H9 (cell line): ENCODE data around the gene COMTD1. TPM values are rescaled to one million over a fixed set of nuclear protein-coding genes. Genes with fewer than 3 reads are reported as not detected.

Experiments used
- DNase-seq: peaks from one replicate; pipeline ENCODE4 v3.0.0-alpha.2; 2017
- H2AFZ ChIP-seq: one replicate; pipeline ENCODE4 v1.6.1; 2013; ENCODE audit warnings: mild to moderate bottlenecking, low read length, control low read depth, moderate library complexity
- H2AK5ac ChIP-seq: 2 replicates; pipeline ENCODE4 v1.6.1; 2013; ENCODE audit warnings: low read length, control low read depth, mixed read lengths; ENCODE audit not compliant: insufficient read length
- H2BK120ac ChIP-seq: one replicate; pipeline ENCODE4 v1.6.1; 2013; ENCODE audit warnings: low read depth, mild to moderate bottlenecking, low read length, control low read depth, inconsistent platforms; ENCODE audit not compliant: poor library complexity, severe bottlenecking
- H2BK12ac ChIP-seq: 2 replicates; pipeline ENCODE4 v1.6.1; 2013; ENCODE audit warnings: low read length, control low read depth, mixed read lengths, low read depth; ENCODE audit not compliant: insufficient read length
- H2BK15ac ChIP-seq: 2 replicates; pipeline ENCODE4 v1.6.1; 2013; ENCODE audit warnings: low read depth, low read length, control low read depth
- H2BK20ac ChIP-seq: one replicate; pipeline ENCODE4 v1.6.1; 2013; ENCODE audit warnings: low read depth, mild to moderate bottlenecking, low read length, control low read depth, inconsistent platforms; ENCODE audit not compliant: poor library complexity, severe bottlenecking
- H2BK5ac ChIP-seq: 2 replicates; pipeline ENCODE4 v1.6.1; 2013; ENCODE audit warnings: low read length, control low read depth, mixed read lengths; ENCODE audit not compliant: insufficient read length
- H3K14ac ChIP-seq: 2 replicates; pipeline ENCODE4 v1.6.1; 2013; ENCODE audit warnings: low read length, control low read depth; ENCODE audit not compliant: insufficient read depth
- H3K18ac ChIP-seq: 2 replicates; pipeline ENCODE4 v1.6.1; 2013; ENCODE audit warnings: low read depth, mild to moderate bottlenecking, mixed read lengths, low read length, control low read depth; ENCODE audit not compliant: insufficient read length
- H3K23ac ChIP-seq: 2 replicates; pipeline ENCODE4 v1.6.1; 2013; ENCODE audit warnings: low read length, control low read depth, mixed read lengths, low read depth; ENCODE audit not compliant: insufficient read length
- H3K23me2 ChIP-seq: 2 replicates; pipeline ENCODE4 v1.6.1; 2013; ENCODE audit warnings: low read depth, mild to moderate bottlenecking, mixed read lengths, low read length, control low read depth; ENCODE audit not compliant: insufficient read length, poor library complexity, severe bottlenecking
- H3K27ac ChIP-seq: 2 replicates; pipeline ENCODE4 v1.5.1; 2013; ENCODE audit warnings: low read length, control low read depth, mixed read lengths, low read depth; ENCODE audit not compliant: insufficient read length
- H3K27me3 ChIP-seq: 2 replicates; pipeline ENCODE4 v1.6.1; 2013; ENCODE audit warnings: low read length, control low read depth, inconsistent platforms; ENCODE audit not compliant: insufficient read depth
- H3K4ac ChIP-seq: 2 replicates; pipeline ENCODE4 v1.6.1; 2013; ENCODE audit warnings: low read depth, mild to moderate bottlenecking, control low read depth, inconsistent platforms, low read length, moderate library complexity
- H3K4me1 ChIP-seq: 2 replicates; pipeline ENCODE4 v1.6.1; 2013; ENCODE audit warnings: low read length, control low read depth, inconsistent platforms; ENCODE audit not compliant: insufficient read depth
- H3K4me2 ChIP-seq: 2 replicates; pipeline ENCODE4 v1.6.1; 2013; ENCODE audit warnings: low read length, control low read depth, mixed read lengths; ENCODE audit not compliant: insufficient read length, insufficient read depth
- H3K56ac ChIP-seq: 2 replicates; pipeline ENCODE4 v1.6.1; 2013; ENCODE audit warnings: low read depth, mild to moderate bottlenecking, mixed read lengths, low read length, control low read depth; ENCODE audit not compliant: insufficient read length
- H3K79me1 ChIP-seq: 2 replicates; pipeline ENCODE4 v1.6.1; 2013; ENCODE audit warnings: low read depth, mild to moderate bottlenecking, moderate library complexity, low read length, control low read depth, inconsistent platforms; ENCODE audit not compliant: insufficient read depth, poor library complexity, severe bottlenecking
- H3K79me2 ChIP-seq: 2 replicates; pipeline ENCODE4 v1.6.1; 2013; ENCODE audit warnings: low read length, control low read depth, inconsistent platforms; ENCODE audit not compliant: insufficient read depth
- H3K9ac ChIP-seq: 2 replicates; pipeline ENCODE4 v1.6.1; 2013; ENCODE audit warnings: low read length, control low read depth, mixed read lengths; ENCODE audit not compliant: insufficient read length; ENCODE audit errors: extremely low read depth
- H3K9me3 ChIP-seq: one replicate; pipeline ENCODE4 v1.6.1; 2013; ENCODE audit warnings: low read depth, low read length, inconsistent platforms; ENCODE audit not compliant: control insufficient read depth
- H3T11ph ChIP-seq: one replicate; pipeline ENCODE4 v1.6.1; 2013; ENCODE audit warnings: mild to moderate bottlenecking, low read length, control low read depth, inconsistent platforms
- H4K20me1 ChIP-seq: one replicate; pipeline ENCODE4 v1.6.1; 2013; ENCODE audit not compliant: control insufficient read depth, insufficient read length, insufficient read depth
- H4K5ac ChIP-seq: 2 replicates; pipeline ENCODE4 v1.6.1; 2013; ENCODE audit warnings: low read depth, mild to moderate bottlenecking, mixed read lengths, low read length, control low read depth; ENCODE audit not compliant: insufficient read length
- H4K8ac ChIP-seq: replicated peaks from 2 replicates; pipeline ENCODE4 v1.6.1; 2013; ENCODE audit warnings: low read length, control low read depth, mixed read lengths, low read depth; ENCODE audit not compliant: insufficient read length
- H4K91ac ChIP-seq: 2 replicates; pipeline ENCODE4 v1.6.1; 2013; ENCODE audit warnings: low read depth, mild to moderate bottlenecking, moderate library complexity, mixed read lengths, low read length, control low read depth; ENCODE audit not compliant: insufficient read length
- H3K27ac Mint-ChIP-seq, 3 experiments: 2 replicates in 2 of 3; 3 replicates in 1 of 3; pipeline ENCODE4 v1.8.0; 2020 to 2021; ENCODE audit warnings: mixed read lengths in 3 of 3, mild to moderate bottlenecking in 1 of 3, moderate library complexity in 1 of 3
- H3K27me3 Mint-ChIP-seq: 2 replicates; pipeline ENCODE4 v1.8.0; 2021; ENCODE audit warnings: low read depth, mild to moderate bottlenecking, moderate library complexity, mixed read lengths
- H3K36me3 Mint-ChIP-seq, 3 experiments: 2 replicates in 2 of 3; 3 replicates in 1 of 3; pipeline ENCODE4 v1.8.0; 2020 to 2021; ENCODE audit warnings: low read depth in 3 of 3, mixed read lengths in 3 of 3; ENCODE audit not compliant: insufficient read depth in 1 of 3
- H3K4me1 Mint-ChIP-seq, 2 experiments: 2 replicates each; pipeline ENCODE4 v1.8.0; 2020; ENCODE audit warnings: mixed read lengths in 2 of 2
- H3K4me3 Mint-ChIP-seq, 2 experiments: 2 replicates in 1 of 2; 3 replicates in 1 of 2; pipeline ENCODE4 v1.8.0; 2020 to 2021; ENCODE audit warnings: mild to moderate bottlenecking in 2 of 2, mixed read lengths in 2 of 2, moderate library complexity in 1 of 2
- H3K9me3 Mint-ChIP-seq, 2 experiments: 2 replicates in 1 of 2; 3 replicates in 1 of 2; pipeline ENCODE4 v1.8.0; 2020; ENCODE audit warnings: mild to moderate bottlenecking in 2 of 2, mixed read lengths in 2 of 2, moderate library complexity in 1 of 2
- WGBS: extraction: QIAGEN DNeasy Blood & Tissue Kit; methylation state at CpG from one replicate; pipeline ENCODE4 v1.1.7; 2013; ENCODE audit warnings: missing lambda C conversion rate, low lambda C conversion rate, mixed read lengths; ENCODE audit not compliant: insufficient read length; ENCODE audit errors: extremely low coverage; 5-methylcytosine and 5-hydroxymethylcytosine counted together
- total RNA-seq: library from RNA; stranded (reverse); gene quantifications from 2 replicates; pipeline ENCODE4 v1.2.1, GENCODE V29; 2021
- TF ChIP-seq, protein P1 (sequence below): fragments of 200-600 bp; sonication (generic); conservative IDR thresholded peaks from 3 replicates; pipeline ENCODE4 v1.8.0; 2021; ENCODE audit warnings: antibody characterized with exemption, mild to moderate bottlenecking

Gene COMTD1
- total RNA-seq, 1 experiment from 2014 or later: 28.3 TPM

DNA sequence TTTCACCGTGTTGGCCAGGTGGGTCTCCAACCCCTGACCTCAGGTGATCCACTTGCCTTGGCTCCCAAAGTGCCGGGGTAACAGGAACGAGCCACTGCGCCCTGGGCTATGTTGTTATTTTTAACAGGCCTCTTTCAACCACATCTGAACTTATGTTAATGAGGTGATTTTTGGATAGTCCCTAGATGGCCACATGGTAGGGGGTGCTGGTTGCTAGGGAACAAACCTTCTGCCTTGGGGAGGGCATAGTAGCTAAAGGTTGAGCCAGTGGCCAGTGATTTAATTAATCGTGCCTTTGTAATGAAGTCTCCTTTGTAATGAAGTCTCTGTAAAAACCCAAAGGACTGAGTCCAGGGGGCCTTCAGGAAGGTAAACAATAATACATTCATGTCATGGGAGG is 9.1 kb downstream of the COMTD1 start:
- no peak overlapping the region for H2AFZ ChIP-seq
- no peak overlapping the region for H3K14ac ChIP-seq
- peaks cover 62 to 68% of the 10 kb centered on the region in 2 experiments for H3K4me1 Mint-ChIP-seq
- no peaks in the 10 kb centered on the region for H3K23me2 ChIP-seq
- no peak overlapping the region for H2BK5ac ChIP-seq
- H3K79me2 ChIP-seq: peaks cover 10% of the 10 kb centered on the region; the same call in 1 of the 2 replicates
- H3K27me3 Mint-ChIP-seq: no peaks in the 10 kb centered on the region
- H2BK15ac ChIP-seq: no peak overlapping the region
- H4K5ac ChIP-seq: no peak overlapping the region
- H2BK120ac ChIP-seq: no peak overlapping the region
- H3K27me3 ChIP-seq: no peaks in the 10 kb centered on the region
- H3K9me3 ChIP-seq: no peaks in the 10 kb centered on the region
- no peak overlapping the region for H3K18ac ChIP-seq
- TF ChIP-seq, protein P1, sequence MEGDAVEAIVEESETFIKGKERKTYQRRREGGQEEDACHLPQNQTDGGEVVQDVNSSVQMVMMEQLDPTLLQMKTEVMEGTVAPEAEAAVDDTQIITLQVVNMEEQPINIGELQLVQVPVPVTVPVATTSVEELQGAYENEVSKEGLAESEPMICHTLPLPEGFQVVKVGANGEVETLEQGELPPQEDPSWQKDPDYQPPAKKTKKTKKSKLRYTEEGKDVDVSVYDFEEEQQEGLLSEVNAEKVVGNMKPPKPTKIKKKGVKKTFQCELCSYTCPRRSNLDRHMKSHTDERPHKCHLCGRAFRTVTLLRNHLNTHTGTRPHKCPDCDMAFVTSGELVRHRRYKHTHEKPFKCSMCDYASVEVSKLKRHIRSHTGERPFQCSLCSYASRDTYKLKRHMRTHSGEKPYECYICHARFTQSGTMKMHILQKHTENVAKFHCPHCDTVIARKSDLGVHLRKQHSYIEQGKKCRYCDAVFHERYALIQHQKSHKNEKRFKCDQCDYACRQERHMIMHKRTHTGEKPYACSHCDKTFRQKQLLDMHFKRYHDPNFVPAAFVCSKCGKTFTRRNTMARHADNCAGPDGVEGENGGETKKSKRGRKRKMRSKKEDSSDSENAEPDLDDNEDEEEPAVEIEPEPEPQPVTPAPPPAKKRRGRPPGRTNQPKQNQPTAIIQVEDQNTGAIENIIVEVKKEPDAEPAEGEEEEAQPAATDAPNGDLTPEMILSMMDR: no peak
- peaks cover 10% of the 10 kb centered on the region; the same call in 1 of the 2 replicates for H3K4me1 ChIP-seq
- no peaks in the 10 kb centered on the region for H3K9me3 Mint-ChIP-seq
- peak overlapping the region in 1 of 2 experiments; percentile 64; a peak in 3 of 5 replicates for H3K4me3 Mint-ChIP-seq
- H2AK5ac ChIP-seq: no peak overlapping the region
- H2BK12ac ChIP-seq: no peak overlapping the region
- no peaks in the 10 kb centered on the region for H4K20me1 ChIP-seq
- H4K91ac ChIP-seq: no peak overlapping the region
- no peaks in the 10 kb centered on the region for H3K79me1 ChIP-seq
- H3K4me2 ChIP-seq: no peak overlapping the region
- peak overlapping the region; percentile 85 to 94 (median 94); a peak in 6 of 7 replicates for H3K27ac Mint-ChIP-seq
- H3T11ph ChIP-seq: no peak overlapping the region
- H4K8ac ChIP-seq: no peak overlapping the region
- H3K9ac ChIP-seq: no peak overlapping the region
- DNase-seq: no peak
- WGBS: no CpG with 5 or more reads among the region's 5 CpGs
- H3K23ac ChIP-seq: no peak overlapping the region
- no peak overlapping the region for H3K56ac ChIP-seq
- H3K4ac ChIP-seq: no peak overlapping the region
- H3K36me3 Mint-ChIP-seq: peaks cover 42 to 87% (median 84%) of the 10 kb centered on the region in 3 experiments
- no peak overlapping the region for H2BK20ac ChIP-seq
- no peak overlapping the region for H3K27ac ChIP-seq
